Transverse colon (tissue), 4 donors: ENCODE data around the gene COL6A1.

ENCODE experiments used
- CTCF ChIP-seq, 5 experiments: fragments of 200-600 bp in 3 of 5; fragments of 450-650 bp in 2 of 5; sonication (generic) in 3 of 5; IDR thresholded peaks; 1 replicate in 2 of 5; 2 replicates in 3 of 5; pipeline ENCODE4 v1.5.1; 2016 to 2017; ENCODE audit warnings: antibody characterized with exemption in 5 of 5, inconsistent platforms in 3 of 5, mild to moderate bottlenecking in 2 of 5, moderate library complexity in 1 of 5
- POLR2AphosphoS5 ChIP-seq, 3 donors: sonication (generic); formaldehyde crosslinking; IDR thresholded peaks; one replicate each; pipeline ENCODE4 v1.6.1; 2016; ENCODE audit warnings: antibody characterized with exemption in 3 of 3

GRCh38 chr21:45970674-45971615 lies 10.6 kb upstream of the COL6A1 start:
- peak; percentile 72 to 93 (median 81) for TF ChIP-seq CTCF (IDR thresholded peaks at IDR 0.05)
- no peak for TF ChIP-seq POLR2AphosphoS5 (IDR thresholded peaks at IDR 0.05)
